ENCODE results near the gene IKBKE. TPM values are rescaled to one million over a fixed set of nuclear protein-coding genes. Genes with fewer than 3 reads are reported as not detected.
A peak's percentile ranks its signal among the peaks of the same experiment; 100 is the strongest.

The IKBKE gene
- total RNA-seq, 1 donor from 2014 or later, result 51.5 TPM

GRCh38 chr1:206524739-206525364 lies 54.6 kb downstream of the IKBKE start:
- intact Hi-C loops (cut with micrococcal nuclease), result no loop called here
- H3K9me3 Mint-ChIP-seq, result no peaks in the 10 kb centered on the region

GRCh38 chr1:206526064-206526911 lies 56.0 kb downstream of the IKBKE start:
- no peak for DNase-seq
- Mint-ChIP-seq H3K9me3 (no peaks in the 10 kb centered on the region), H3K27ac (peak overlapping the region; percentile 32), H3K4me3 (no peak overlapping the region), H3K36me3 (ENCODE audit: low read depth) (no peaks in the 10 kb centered on the region), H3K27me3 (no peaks in the 10 kb centered on the region), H3K4me1 (peaks cover 4% of the 10 kb centered on the region)
- intact Hi-C loops (cut with micrococcal nuclease), result no loop called here

More at GRCh38 chr1:206524739-206525364, 54.6 kb downstream of the IKBKE start:
- Mint-ChIP-seq H3K27me3 (no peaks in the 10 kb centered on the region), H3K4me1 (peaks cover 4% of the 10 kb centered on the region), H3K27ac (no peak overlapping the region), H3K36me3 (ENCODE audit: low read depth) (no peaks in the 10 kb centered on the region), H3K4me3 (no peak overlapping the region)
- no peak for DNase-seq

GRCh38 chr1:206529425-206529824 lies 59.1 kb downstream of the IKBKE start:
- Mint-ChIP-seq H3K36me3 (ENCODE audit: low read depth) (no peaks in the 10 kb centered on the region), H3K4me1 (peaks cover 4% of the 10 kb centered on the region), H3K4me3 (no peak overlapping the region), H3K27me3 (no peaks in the 10 kb centered on the region), H3K9me3 (no peaks in the 10 kb centered on the region), H3K27ac (no peak overlapping the region)
- intact Hi-C loops (cut with micrococcal nuclease), result no loop called here
- DNase-seq, result no peak

- Mint-ChIP-seq H3K9me3 (no peaks in the 10 kb centered on the region), H3K4me1 (no peaks in the 10 kb centered on the region), H3K27ac (no peak overlapping the region), H3K4me3 (no peak overlapping the region), H3K36me3 (ENCODE audit: low read depth) (no peaks in the 10 kb centered on the region), H3K27me3 (peaks cover 3% of the 10 kb centered on the region)
- intact Hi-C loops (cut with micrococcal nuclease), result no loop called here
- no peak for DNase-seq
Observed at GRCh38 chr1:206532368-206532767, 62.1 kb downstream of the IKBKE start.

- intact Hi-C loops (cut with micrococcal nuclease), result no loop called here
- Mint-ChIP-seq H3K4me3 (no peak overlapping the region), H3K9me3 (no peaks in the 10 kb centered on the region), H3K27me3 (peaks cover 3% of the 10 kb centered on the region), H3K27ac (no peak overlapping the region), H3K4me1 (peaks cover 4% of the 10 kb centered on the region), H3K36me3 (ENCODE audit: low read depth) (no peaks in the 10 kb centered on the region)
- DNase-seq, result no peak
Observed at GRCh38 chr1:206534552-206534951, 64.3 kb downstream of the IKBKE start.

GRCh38 chr1:206535853-206536188 lies 65.5 kb downstream of the IKBKE start:
- H3K4me1 Mint-ChIP-seq, result peaks cover 5% of the 10 kb centered on the region
- H3K36me3 Mint-ChIP-seq (ENCODE audit: low read depth), result no peaks in the 10 kb centered on the region
- peaks cover 3% of the 10 kb centered on the region for H3K27me3 Mint-ChIP-seq
- intact Hi-C loops (cut with micrococcal nuclease), result no loop called here
- DNase-seq, result no peak
- H3K4me3 Mint-ChIP-seq, result no peak overlapping the region
- H3K27ac Mint-ChIP-seq, result no peak overlapping the region
- H3K9me3 Mint-ChIP-seq, result no peaks in the 10 kb centered on the region

GRCh38 chr1:206537141-206537540 lies 66.9 kb downstream of the IKBKE start:
- H3K4me1 Mint-ChIP-seq, result peaks cover 7% of the 10 kb centered on the region
- no peaks in the 10 kb centered on the region for H3K36me3 Mint-ChIP-seq (ENCODE audit: low read depth)
- no peak overlapping the region for H3K4me3 Mint-ChIP-seq
- H3K9me3 Mint-ChIP-seq, result no peaks in the 10 kb centered on the region
- no peak for DNase-seq
- intact Hi-C loops (cut with micrococcal nuclease), result no loop called here
- H3K27ac Mint-ChIP-seq, result peak overlapping the region; percentile 36
- peaks cover 3% of the 10 kb centered on the region for H3K27me3 Mint-ChIP-seq

- intact Hi-C loops (cut with micrococcal nuclease), result no loop called here
- H3K4me3 Mint-ChIP-seq, result no peak overlapping the region
- no peaks in the 10 kb centered on the region for H3K9me3 Mint-ChIP-seq
- peak overlapping the region; percentile 35 for H3K27ac Mint-ChIP-seq
- no peaks in the 10 kb centered on the region for H3K36me3 Mint-ChIP-seq (ENCODE audit: low read depth)
- no peak for DNase-seq
- peaks cover 3% of the 10 kb centered on the region for H3K27me3 Mint-ChIP-seq
- peaks cover 7% of the 10 kb centered on the region for H3K4me1 Mint-ChIP-seq
Observed at GRCh38 chr1:206538086-206538770, 68.0 kb downstream of the IKBKE start.

- Mint-ChIP-seq H3K27ac (no peak overlapping the region), H3K9me3 (no peaks in the 10 kb centered on the region), H3K27me3 (peaks cover 3% of the 10 kb centered on the region), H3K4me3 (no peak overlapping the region), H3K36me3 (ENCODE audit: low read depth) (no peaks in the 10 kb centered on the region), H3K4me1 (peaks cover 7% of the 10 kb centered on the region)
- intact Hi-C loops (cut with micrococcal nuclease), result no loop called here
- DNase-seq, result no peak
Observed at GRCh38 chr1:206538901-206539640, 68.8 kb downstream of the IKBKE start.

GRCh38 chr1:206540044-206540780 lies 69.9 kb downstream of the IKBKE start:
- intact Hi-C loops (cut with micrococcal nuclease), result no loop called here
- peaks cover 3% of the 10 kb centered on the region for H3K27me3 Mint-ChIP-seq
- H3K9me3 Mint-ChIP-seq, result no peaks in the 10 kb centered on the region
- H3K4me1 Mint-ChIP-seq, result peaks cover 15% of the 10 kb centered on the region
- no peak overlapping the region for H3K4me3 Mint-ChIP-seq
- DNase-seq, result no peak
- H3K36me3 Mint-ChIP-seq (ENCODE audit: low read depth), result no peaks in the 10 kb centered on the region
- no peak overlapping the region for H3K27ac Mint-ChIP-seq

GRCh38 chr1:206541236-206541833 lies 71.1 kb downstream of the IKBKE start:
- no peaks in the 10 kb centered on the region for H3K9me3 Mint-ChIP-seq
- intact Hi-C loops (cut with micrococcal nuclease), result no loop called here
- no peak for DNase-seq
- no peak overlapping the region for H3K4me3 Mint-ChIP-seq
- no peaks in the 10 kb centered on the region for H3K36me3 Mint-ChIP-seq (ENCODE audit: low read depth)
- H3K27ac Mint-ChIP-seq, result peak overlapping the region; percentile 28
- peaks cover 20% of the 10 kb centered on the region for H3K4me1 Mint-ChIP-seq
- no peaks in the 10 kb centered on the region for H3K27me3 Mint-ChIP-seq

- Mint-ChIP-seq H3K4me1 (peaks cover 17% of the 10 kb centered on the region), H3K27ac (peak overlapping the region; percentile 66), H3K27me3 (no peaks in the 10 kb centered on the region), H3K9me3 (no peaks in the 10 kb centered on the region), H3K4me3 (no peak overlapping the region), H3K36me3 (ENCODE audit: low read depth) (peaks cover 6% of the 10 kb centered on the region)
- DNase-seq, result peak; percentile 96
- intact Hi-C loops (cut with micrococcal nuclease), result loop anchor here (1.0 to 2.0 kb wide), 5 partner anchors 12 to 54 kb away; no protein-coding TSS in a partner anchor
Observed at GRCh38 chr1:206544562-206545257, 74.4 kb downstream of the IKBKE start.
